WTC11 (cell line): ENCODE measurements around the gene NKAP. TPM values are rescaled to one million over a fixed set of nuclear protein-coding genes. Genes with fewer than 3 reads are reported as not detected.
"Not testable (repeated sequence)": the region's sequence is repeated elsewhere in the genome, so short reads cannot be mapped to it uniquely, and the experiment has no call there.

Source experiments
- ATAC-seq: fragments of 200-7000 bp; cut with Tn5 transposase; 2 replicates; pipeline ENCODE4 v1.10.0; 2021; ENCODE audit warnings: mild to moderate bottlenecking, moderate library complexity
- CTCF ChIA-PET: fragments of 300-600 bp; sonication (Branson Sonifier 250); formaldehyde crosslinking; loops from one replicate; lab custom pipeline; 2021; ENCODE audit warnings: antibody characterized with exemption; lab: Charles Lee
- POLR2A ChIA-PET: fragments of 350-600 bp; sonication (Branson Sonifier 250); formaldehyde crosslinking; loops from one replicate; lab custom pipeline; 2021; ENCODE audit warnings: antibody characterized with exemption; lab: Charles Lee
- DNase-seq: peaks from one replicate; pipeline ENCODE4 v3.0.0; 2021; ENCODE audit warnings: low spot score
- H3K27ac Mint-ChIP-seq: 2 replicates; pipeline ENCODE4 v1.8.0; 2021; ENCODE audit warnings: mixed read lengths
- H3K27me3 Mint-ChIP-seq: 2 replicates; pipeline ENCODE4 v1.8.0; 2021; ENCODE audit warnings: low read depth, mild to moderate bottlenecking, moderate library complexity, mixed read lengths
- H3K36me3 Mint-ChIP-seq: 2 replicates; pipeline ENCODE4 v1.8.0; 2021; ENCODE audit warnings: mixed read lengths
- H3K4me1 Mint-ChIP-seq: 2 replicates; pipeline ENCODE4 v1.8.0; 2022; ENCODE audit warnings: mixed read lengths
- H3K4me3 Mint-ChIP-seq: 2 replicates; pipeline ENCODE4 v1.8.0; 2021; ENCODE audit warnings: mild to moderate bottlenecking, moderate library complexity, mixed read lengths
- H3K9me3 Mint-ChIP-seq: 2 replicates; pipeline ENCODE4 v1.8.0; 2021; ENCODE audit warnings: mixed read lengths
- ATF3 ChIP-seq: sonication (generic); formaldehyde crosslinking; conservative IDR thresholded peaks from 2 replicates; pipeline ENCODE4 v1.8.1; 2022; ENCODE audit warnings: mild to moderate bottlenecking, missing genetic modification reagents
- ESRRA ChIP-seq: sonication (generic); formaldehyde crosslinking; IDR thresholded peaks from 2 replicates; pipeline ENCODE4 v1.8.1; 2022; ENCODE audit warnings: mild to moderate bottlenecking, missing genetic modification reagents, borderline replicate concordance
- FOXJ3 ChIP-seq: sonication (generic); formaldehyde crosslinking; IDR thresholded peaks from 2 replicates; pipeline ENCODE4 v1.9.0; 2021; ENCODE audit warnings: missing genetic modification reagents, mild to moderate bottlenecking, borderline replicate concordance
- FOXP1 ChIP-seq: sonication (generic); formaldehyde crosslinking; IDR thresholded peaks from 2 replicates; pipeline ENCODE4 v1.8.0; 2022; ENCODE audit warnings: missing genetic modification reagents, mild to moderate bottlenecking, moderate library complexity, borderline replicate concordance
- IRF1 ChIP-seq: sonication (generic); formaldehyde crosslinking; IDR thresholded peaks from 2 replicates; pipeline ENCODE4 v1.8.0; 2023; ENCODE audit warnings: missing genetic modification reagents
- MYBL2 ChIP-seq: sonication (generic); formaldehyde crosslinking; IDR thresholded peaks from 2 replicates; pipeline ENCODE4 v1.8.1; 2023; ENCODE audit warnings: mild to moderate bottlenecking, moderate library complexity, missing genetic modification reagents
- PREB ChIP-seq: sonication (generic); formaldehyde crosslinking; IDR thresholded peaks from 2 replicates; pipeline ENCODE4 v1.8.1; 2022; ENCODE audit warnings: mild to moderate bottlenecking, missing genetic modification reagents, moderate library complexity, borderline replicate concordance
- PRRX2 ChIP-seq: fragments of 250-450 bp; sonication (Bioruptor Pico); IDR thresholded peaks from 2 replicates; pipeline ENCODE4 v1.8.0; 2021; ENCODE audit warnings: mild to moderate bottlenecking
- SMAD3 ChIP-seq: sonication (generic); formaldehyde crosslinking; IDR thresholded peaks from 2 replicates; pipeline ENCODE4 v1.8.0; 2022; ENCODE audit warnings: missing genetic modification reagents, mild to moderate bottlenecking, borderline replicate concordance
- TCF7 ChIP-seq: sonication (generic); formaldehyde crosslinking; IDR thresholded peaks from 2 replicates; pipeline ENCODE4 v1.8.0; 2022; ENCODE audit warnings: mild to moderate bottlenecking, low read depth, missing genetic modification reagents, moderate library complexity
- TEAD4 ChIP-seq: sonication (generic); formaldehyde crosslinking; IDR thresholded peaks from 2 replicates; pipeline ENCODE4 v1.8.0; 2022; ENCODE audit warnings: mild to moderate bottlenecking, missing genetic modification reagents
- ZBTB43 ChIP-seq: sonication (generic); formaldehyde crosslinking; IDR thresholded peaks from 2 replicates; pipeline ENCODE4 v1.8.1; 2023; ENCODE audit warnings: mild to moderate bottlenecking, missing genetic modification reagents
- ZNF121 ChIP-seq: sonication (generic); formaldehyde crosslinking; IDR thresholded peaks from 2 replicates; pipeline ENCODE4 v1.8.0; 2023; ENCODE audit warnings: missing genetic modification reagents
- ZNF232 ChIP-seq: sonication (generic); formaldehyde crosslinking; IDR thresholded peaks from 2 replicates; pipeline ENCODE4 v1.8.0; 2022; ENCODE audit warnings: mild to moderate bottlenecking, missing genetic modification reagents
- ZNF423 ChIP-seq: fragments of 250-450 bp; sonication (Bioruptor Pico); IDR thresholded peaks from 2 replicates; pipeline ENCODE4 v2.1.2; 2022; ENCODE audit warnings: mild to moderate bottlenecking, moderate library complexity
- ZNF512 ChIP-seq: sonication (generic); formaldehyde crosslinking; IDR thresholded peaks from 2 replicates; pipeline ENCODE4 v1.8.1; 2022; ENCODE audit warnings: missing genetic modification reagents, borderline replicate concordance
- total RNA-seq: library from RNA; stranded (reverse); gene quantifications from 3 replicates; pipeline ENCODE4 v1.2.3, GENCODE V29; 2021
- TF ChIP-seq, protein P1 (sequence below): sonication (generic); formaldehyde crosslinking; IDR thresholded peaks from 2 replicates; pipeline ENCODE4 v1.8.1; 2023; ENCODE audit warnings: mild to moderate bottlenecking, missing genetic modification reagents, moderate library complexity
- TF ChIP-seq, protein P2 (sequence below): sonication (generic); formaldehyde crosslinking; IDR thresholded peaks from 2 replicates; pipeline ENCODE4 v1.8.0; 2022; ENCODE audit warnings: missing genetic modification reagents

The NKAP gene
- total RNA-seq, 1 experiment from 2014 or later: 6.9 TPM

- ATAC-seq (no peak), DNase-seq (no peak)
- CTCF ChIA-PET: no interaction called here
- H3K27me3 Mint-ChIP-seq: peaks cover 28% of the 10 kb centered on the region
- TF ChIP-seq MYBL2 (no peak), PREB (CRISPR knock-in tag) (no peak), TEAD4 (no peak), ZNF232 (CRISPR knock-in tag) (no peak), TCF7 (CRISPR knock-in tag) (no peak), FOXJ3 (CRISPR knock-in tag) (no peak), ZNF121 (CRISPR knock-in tag) (no peak)
- H3K4me1 Mint-ChIP-seq: no peaks in the 10 kb centered on the region
- peaks cover 17% of the 10 kb centered on the region for H3K9me3 Mint-ChIP-seq
- H3K4me3 Mint-ChIP-seq: no peak overlapping the region
- no peak overlapping the region for H3K27ac Mint-ChIP-seq
- POLR2A ChIA-PET: no interaction called here
- no peaks in the 10 kb centered on the region for H3K36me3 Mint-ChIP-seq
These were observed 17.1 kb upstream of the NKAP start for GRCh38 chrX:119960625-119961024.

DNA sequence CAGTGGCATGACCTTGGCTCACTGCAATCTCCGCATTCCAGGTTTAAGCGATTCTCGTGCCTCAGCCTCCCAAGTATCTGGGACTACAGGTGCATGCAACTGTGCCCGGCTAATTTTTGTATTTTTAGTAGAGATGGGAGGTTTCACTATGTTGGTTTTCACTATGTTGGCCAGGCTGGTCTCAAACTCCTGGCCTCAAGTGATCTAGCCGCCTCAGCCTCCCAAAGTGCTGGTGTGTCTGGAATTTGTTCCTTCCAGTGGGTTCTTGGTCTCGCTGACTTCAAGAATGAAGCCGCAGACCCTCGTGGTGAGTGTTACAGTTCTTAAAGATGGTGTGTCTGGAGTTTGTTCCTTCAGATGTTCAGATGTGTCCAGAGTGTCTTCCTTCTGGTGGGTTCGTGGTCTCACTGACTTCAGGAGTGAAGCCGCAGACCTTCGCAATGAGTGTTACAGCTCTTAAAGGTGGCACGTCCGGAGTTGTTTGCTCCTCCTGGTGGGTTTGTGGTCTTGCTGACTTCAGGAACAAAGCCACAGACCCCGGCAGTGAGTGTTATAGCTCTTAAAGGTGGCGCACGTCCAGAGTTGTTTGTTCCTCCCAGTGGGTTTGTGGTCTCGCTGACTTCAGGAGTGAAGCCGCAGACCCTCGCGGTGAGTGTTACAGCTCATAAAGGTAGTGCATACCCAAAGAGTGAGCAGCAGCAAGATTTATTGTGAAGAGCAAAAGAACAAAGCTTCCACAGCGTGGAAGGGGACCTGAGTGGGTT lies 12.4 kb upstream of the NKAP start:
- H3K4me1 Mint-ChIP-seq, H3K4me3 Mint-ChIP-seq, DNase-seq, H3K9me3 Mint-ChIP-seq, H3K27ac Mint-ChIP-seq, POLR2A ChIA-PET, ATAC-seq, H3K36me3 Mint-ChIP-seq: not testable (repeated sequence)
- H3K27me3 Mint-ChIP-seq: peaks cover 10% of the 10 kb centered on the region
- CTCF ChIA-PET: interaction anchor here (0.9 kb wide), 1 partner anchor 26 kb away, joined by 3 read pairs; no protein-coding TSS in a partner anchor

DNA sequence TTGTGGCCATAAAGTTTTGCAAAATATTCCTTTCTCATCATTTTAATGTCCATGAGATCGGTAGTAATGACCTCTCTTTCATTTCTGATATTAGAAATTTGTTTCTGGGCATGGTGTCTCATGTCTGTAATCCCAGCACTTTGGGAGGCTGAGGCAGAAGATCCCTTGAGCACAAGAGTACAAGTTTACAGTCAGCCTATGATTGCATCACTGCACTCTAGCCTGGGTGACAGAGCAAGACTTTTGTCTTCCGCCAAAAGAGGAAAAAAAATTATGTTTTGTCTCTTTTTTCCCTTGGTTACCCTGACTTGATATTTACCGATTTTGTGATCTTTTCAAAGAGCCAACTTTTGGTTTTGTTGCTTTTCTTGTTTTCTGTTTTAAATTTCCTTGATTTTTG lies 10.8 kb upstream of the NKAP start:
- no peak overlapping the region for H3K4me3 Mint-ChIP-seq
- no peak for ATAC-seq
- POLR2A ChIA-PET: no interaction called here
- TF ChIP-seq FOXP1 (CRISPR knock-in tag) (no peak), ZBTB43 (CRISPR knock-in tag) (no peak), ZNF423 (CRISPR knock-in tag) (no peak), SMAD3 (CRISPR knock-in tag) (no peak), IRF1 (CRISPR knock-in tag) (no peak), ESRRA (CRISPR knock-in tag) (no peak), PREB (CRISPR knock-in tag) (no peak), ZNF512 (CRISPR knock-in tag) (no peak), ATF3 (CRISPR knock-in tag) (no peak), PRRX2 (CRISPR knock-in tag) (no peak)
- TF ChIP-seq, protein P1, sequence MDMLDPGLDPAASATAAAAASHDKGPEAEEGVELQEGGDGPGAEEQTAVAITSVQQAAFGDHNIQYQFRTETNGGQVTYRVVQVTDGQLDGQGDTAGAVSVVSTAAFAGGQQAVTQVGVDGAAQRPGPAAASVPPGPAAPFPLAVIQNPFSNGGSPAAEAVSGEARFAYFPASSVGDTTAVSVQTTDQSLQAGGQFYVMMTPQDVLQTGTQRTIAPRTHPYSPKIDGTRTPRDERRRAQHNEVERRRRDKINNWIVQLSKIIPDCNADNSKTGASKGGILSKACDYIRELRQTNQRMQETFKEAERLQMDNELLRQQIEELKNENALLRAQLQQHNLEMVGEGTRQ: no peak
- TF ChIP-seq, protein P2, sequence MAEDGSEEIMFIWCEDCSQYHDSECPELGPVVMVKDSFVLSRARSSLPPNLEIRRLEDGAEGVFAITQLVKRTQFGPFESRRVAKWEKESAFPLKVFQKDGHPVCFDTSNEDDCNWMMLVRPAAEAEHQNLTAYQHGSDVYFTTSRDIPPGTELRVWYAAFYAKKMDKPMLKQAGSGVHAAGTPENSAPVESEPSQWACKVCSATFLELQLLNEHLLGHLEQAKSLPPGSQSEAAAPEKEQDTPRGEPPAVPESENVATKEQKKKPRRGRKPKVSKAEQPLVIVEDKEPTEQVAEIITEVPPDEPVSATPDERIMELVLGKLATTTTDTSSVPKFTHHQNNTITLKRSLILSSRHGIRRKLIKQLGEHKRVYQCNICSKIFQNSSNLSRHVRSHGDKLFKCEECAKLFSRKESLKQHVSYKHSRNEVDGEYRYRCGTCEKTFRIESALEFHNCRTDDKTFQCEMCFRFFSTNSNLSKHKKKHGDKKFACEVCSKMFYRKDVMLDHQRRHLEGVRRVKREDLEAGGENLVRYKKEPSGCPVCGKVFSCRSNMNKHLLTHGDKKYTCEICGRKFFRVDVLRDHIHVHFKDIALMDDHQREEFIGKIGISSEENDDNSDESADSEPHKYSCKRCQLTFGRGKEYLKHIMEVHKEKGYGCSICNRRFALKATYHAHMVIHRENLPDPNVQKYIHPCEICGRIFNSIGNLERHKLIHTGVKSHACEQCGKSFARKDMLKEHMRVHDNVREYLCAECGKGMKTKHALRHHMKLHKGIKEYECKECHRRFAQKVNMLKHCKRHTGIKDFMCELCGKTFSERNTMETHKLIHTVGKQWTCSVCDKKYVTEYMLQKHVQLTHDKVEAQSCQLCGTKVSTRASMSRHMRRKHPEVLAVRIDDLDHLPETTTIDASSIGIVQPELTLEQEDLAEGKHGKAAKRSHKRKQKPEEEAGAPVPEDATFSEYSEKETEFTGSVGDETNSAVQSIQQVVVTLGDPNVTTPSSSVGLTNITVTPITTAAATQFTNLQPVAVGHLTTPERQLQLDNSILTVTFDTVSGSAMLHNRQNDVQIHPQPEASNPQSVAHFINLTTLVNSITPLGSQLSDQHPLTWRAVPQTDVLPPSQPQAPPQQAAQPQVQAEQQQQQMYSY: no peak
- TF ChIP-seq, all 79 proteins: peak for 0
- Mint-ChIP-seq H3K27me3 (peaks cover 10% of the 10 kb centered on the region), H3K27ac (no peak overlapping the region), H3K36me3 (no peaks in the 10 kb centered on the region), H3K9me3 (no peaks in the 10 kb centered on the region), H3K4me1 (no peaks in the 10 kb centered on the region)
- CTCF ChIA-PET: no interaction called here
- no peak for DNase-seq
